Stimulated activated CD4-positive, alpha-beta T cell treated with anti-CD3 and anti-CD28 coated beads, Interleukin-2, amount 100 ng/mL, for 24 hours (primary cell): ENCODE results near the gene EEF2K.

ENCODE experiments used
- DNase-seq, 2 donors: peaks; one replicate each; pipeline ENCODE4 v3.0.0-alpha.2; 2020

EEF2K gene

GRCh38 chr16:22190081-22190775 is 15.8 kb upstream of the EEF2K start:
- peak; percentile 99 for DNase-seq

GRCh38 chr16:22190776-22191531 is 15.1 kb upstream of the EEF2K start:
- peak; percentile 99 for DNase-seq

GRCh38 chr16:22191532-22192260 is 14.4 kb upstream of the EEF2K start:
- peak; percentile 29 to 51 for DNase-seq

- DNase-seq, result peak; percentile 74 to 76
Observed at GRCh38 chr16:22192261-22193062, 13.6 kb upstream of the EEF2K start.

- DNase-seq, result no peak
Observed at GRCh38 chr16:22193063-22193411, 13.0 kb upstream of the EEF2K start.

- DNase-seq, result no peak
Observed at GRCh38 chr16:22194707-22195444, 11.2 kb upstream of the EEF2K start.

GRCh38 chr16:22195445-22195694 is 10.7 kb upstream of the EEF2K start:
- no peak for DNase-seq

GRCh38 chr16:22195695-22196558 is 10.2 kb upstream of the EEF2K start:
- peak; percentile 94 for DNase-seq

- DNase-seq, result peak in 1 of 2 donors; percentile 20
Observed at GRCh38 chr16:22196559-22197168, 9.4 kb upstream of the EEF2K start.

- no peak for DNase-seq
Observed at GRCh38 chr16:22198547-22199293, 7.4 kb upstream of the EEF2K start.

- no peak for DNase-seq
Observed at GRCh38 chr16:22202261-22202637, 3.8 kb upstream of the EEF2K start.

- no peak for DNase-seq
Observed at GRCh38 chr16:22203091-22203490, 3.0 kb upstream of the EEF2K start.

GRCh38 chr16:22204091-22204655 is 1.9 kb upstream of the EEF2K start:
- DNase-seq, result no peak

GRCh38 chr16:22205577-22206012 is 483 bp upstream of the EEF2K start:
- DNase-seq, result no peak

- DNase-seq, result peak; percentile 72 to 78
Observed at GRCh38 chr16:22206842-22207714, 1.0 kb downstream of the EEF2K start.

- DNase-seq, result no peak
Observed at GRCh38 chr16:22207715-22208360, 1.8 kb downstream of the EEF2K start.

- no peak for DNase-seq
Observed at GRCh38 chr16:22210285-22210684, 4.2 kb downstream of the EEF2K start.

GRCh38 chr16:22210854-22211253 is 4.8 kb downstream of the EEF2K start:
- no peak for DNase-seq
